ENCODE data around the gene EFCAB6.

DNA sequence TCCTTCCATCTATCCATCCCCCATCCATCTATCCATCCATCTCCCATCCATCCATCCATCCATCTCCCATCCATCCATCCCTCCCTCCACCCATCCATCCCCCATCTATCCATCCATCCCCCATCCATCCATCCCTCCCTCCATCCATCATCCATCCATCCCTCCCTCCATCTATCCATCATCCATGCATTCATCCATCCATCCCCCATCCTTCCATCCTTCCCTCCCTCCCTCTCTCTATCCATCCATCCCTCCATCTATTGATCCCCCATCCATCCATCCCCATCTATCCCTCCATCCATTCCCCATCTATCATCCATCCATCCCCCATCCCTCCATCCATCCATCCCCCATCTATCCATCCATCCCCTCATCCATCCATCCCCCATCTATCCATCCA, 303.6 kb downstream of the EFCAB6 start:
- TF ChIP-seq, protein P1, sequence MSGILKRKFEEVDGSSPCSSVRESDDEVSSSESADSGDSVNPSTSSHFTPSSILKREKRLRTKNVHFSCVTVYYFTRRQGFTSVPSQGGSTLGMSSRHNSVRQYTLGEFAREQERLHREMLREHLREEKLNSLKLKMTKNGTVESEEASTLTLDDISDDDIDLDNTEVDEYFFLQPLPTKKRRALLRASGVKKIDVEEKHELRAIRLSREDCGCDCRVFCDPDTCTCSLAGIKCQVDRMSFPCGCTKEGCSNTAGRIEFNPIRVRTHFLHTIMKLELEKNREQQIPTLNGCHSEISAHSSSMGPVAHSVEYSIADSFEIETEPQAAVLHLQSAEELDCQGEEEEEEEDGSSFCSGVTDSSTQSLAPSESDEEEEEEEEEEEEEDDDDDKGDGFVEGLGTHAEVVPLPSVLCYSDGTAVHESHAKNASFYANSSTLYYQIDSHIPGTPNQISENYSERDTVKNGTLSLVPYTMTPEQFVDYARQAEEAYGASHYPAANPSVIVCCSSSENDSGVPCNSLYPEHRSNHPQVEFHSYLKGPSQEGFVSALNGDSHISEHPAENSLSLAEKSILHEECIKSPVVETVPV (CRISPR knock-in tag; IDR thresholded peaks at IDR 0.05): no peak
- TF ChIP-seq GLIS3 (CRISPR knock-in tag; IDR thresholded peaks at IDR 0.05) (no peak), ARNTL (CRISPR knock-in tag; IDR thresholded peaks at IDR 0.05; ENCODE audit: borderline replicate concordance, low read depth) (no peak), SNAI2 (CRISPR knock-in tag; IDR thresholded peaks at IDR 0.05) (no peak), TOX (CRISPR knock-in tag; IDR thresholded peaks at IDR 0.05; ENCODE audit: borderline replicate concordance) (no peak), ZNF565 (CRISPR knock-in tag; conservative IDR thresholded peaks at IDR 0.05; ENCODE audit: low read depth) (no peak), ZFP30 (CRISPR knock-in tag; IDR thresholded peaks at IDR 0.05) (no peak), OSR1 (CRISPR knock-in tag; IDR thresholded peaks at IDR 0.05) (no peak), ZFP3 (CRISPR knock-in tag; IDR thresholded peaks at IDR 0.05) (no peak), ESRRG (CRISPR knock-in tag; IDR thresholded peaks at IDR 0.05) (no peak)
- TF ChIP-seq, protein P2, sequence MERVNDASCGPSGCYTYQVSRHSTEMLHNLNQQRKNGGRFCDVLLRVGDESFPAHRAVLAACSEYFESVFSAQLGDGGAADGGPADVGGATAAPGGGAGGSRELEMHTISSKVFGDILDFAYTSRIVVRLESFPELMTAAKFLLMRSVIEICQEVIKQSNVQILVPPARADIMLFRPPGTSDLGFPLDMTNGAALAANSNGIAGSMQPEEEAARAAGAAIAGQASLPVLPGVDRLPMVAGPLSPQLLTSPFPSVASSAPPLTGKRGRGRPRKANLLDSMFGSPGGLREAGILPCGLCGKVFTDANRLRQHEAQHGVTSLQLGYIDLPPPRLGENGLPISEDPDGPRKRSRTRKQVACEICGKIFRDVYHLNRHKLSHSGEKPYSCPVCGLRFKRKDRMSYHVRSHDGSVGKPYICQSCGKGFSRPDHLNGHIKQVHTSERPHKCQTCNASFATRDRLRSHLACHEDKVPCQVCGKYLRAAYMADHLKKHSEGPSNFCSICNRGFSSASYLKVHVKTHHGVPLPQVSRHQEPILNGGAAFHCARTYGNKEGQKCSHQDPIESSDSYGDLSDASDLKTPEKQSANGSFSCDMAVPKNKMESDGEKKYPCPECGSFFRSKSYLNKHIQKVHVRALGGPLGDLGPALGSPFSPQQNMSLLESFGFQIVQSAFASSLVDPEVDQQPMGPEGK (CRISPR knock-in tag; IDR thresholded peaks at IDR 0.05; ENCODE audit: borderline replicate concordance): no peak
- TF ChIP-seq, protein P3, sequence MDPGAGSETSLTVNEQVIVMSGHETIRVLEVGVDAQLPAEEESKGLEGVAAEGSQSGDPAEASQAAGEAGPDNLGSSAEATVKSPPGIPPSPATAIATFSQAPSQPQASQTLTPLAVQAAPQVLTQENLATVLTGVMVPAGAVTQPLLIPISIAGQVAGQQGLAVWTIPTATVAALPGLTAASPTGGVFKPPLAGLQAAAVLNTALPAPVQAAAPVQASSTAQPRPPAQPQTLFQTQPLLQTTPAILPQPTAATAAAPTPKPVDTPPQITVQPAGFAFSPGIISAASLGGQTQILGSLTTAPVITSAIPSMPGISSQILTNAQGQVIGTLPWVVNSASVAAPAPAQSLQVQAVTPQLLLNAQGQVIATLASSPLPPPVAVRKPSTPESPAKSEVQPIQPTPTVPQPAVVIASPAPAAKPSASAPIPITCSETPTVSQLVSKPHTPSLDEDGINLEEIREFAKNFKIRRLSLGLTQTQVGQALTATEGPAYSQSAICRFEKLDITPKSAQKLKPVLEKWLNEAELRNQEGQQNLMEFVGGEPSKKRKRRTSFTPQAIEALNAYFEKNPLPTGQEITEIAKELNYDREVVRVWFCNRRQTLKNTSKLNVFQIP (CRISPR knock-in tag; IDR thresholded peaks at IDR 0.05; ENCODE audit: borderline replicate concordance, low read depth): no peak

Data from SK-N-SH treated with all-trans-retinoic acid at 6 μM for 48 hours (cell line).